MCF 10A (cell line): Measurements from ENCODE around the gene FERD3L. TPM values are rescaled to one million over a fixed set of nuclear protein-coding genes. Genes with fewer than 3 reads are reported as not detected.

Experiments used
- BruUV-seq: library from RNA; stranded (reverse); fragments of 400-500 nt; replicated peaks from 2 replicates; lab custom pipeline; 2021; lab: Mats Ljungman, UMichigan
- CTCF ChIA-PET: fragments of 300-600 bp; sonication (Branson Sonifier 250); formaldehyde crosslinking; extraction: SDS; loops from one replicate; lab custom pipeline; 2021; ENCODE audit warnings: antibody characterized with exemption, inconsistent platforms; lab: Yijun Ruan, JAX
- POLR2A ChIA-PET: fragments of 300-600, 350-650 bp; sonication (Branson Sonifier 250); formaldehyde crosslinking; extraction: SDS; loops from one replicate; lab custom pipeline; 2020; ENCODE audit warnings: antibody characterized with exemption, inconsistent platforms; lab: Yijun Ruan, JAX
- DNase-seq: peaks from one replicate; pipeline ENCODE4 v3.0.0-alpha.2; 2018; ENCODE audit not compliant: unreplicated experiment
- H3K27ac Mint-ChIP-seq: one replicate; pipeline ENCODE4 v1.8.0; 2022; ENCODE audit warnings: mild to moderate bottlenecking, low read depth, mixed read lengths; ENCODE audit not compliant: unreplicated experiment
- H3K27me3 Mint-ChIP-seq: one replicate; pipeline ENCODE4 v1.8.0; 2022; ENCODE audit warnings: mixed read lengths; ENCODE audit not compliant: insufficient read depth, unreplicated experiment
- H3K36me3 Mint-ChIP-seq: one replicate; pipeline ENCODE4 v1.8.0; 2022; ENCODE audit warnings: mild to moderate bottlenecking, moderate library complexity, mixed read lengths; ENCODE audit not compliant: insufficient read depth, unreplicated experiment
- H3K4me1 Mint-ChIP-seq: one replicate; pipeline ENCODE4 v1.8.0; 2022; ENCODE audit warnings: mixed read lengths; ENCODE audit not compliant: insufficient read depth, unreplicated experiment
- H3K4me3 Mint-ChIP-seq: one replicate; pipeline ENCODE4 v1.8.0; 2022; ENCODE audit warnings: mild to moderate bottlenecking, moderate library complexity, mixed read lengths; ENCODE audit not compliant: unreplicated experiment
- H3K9me3 Mint-ChIP-seq: one replicate; pipeline ENCODE4 v1.8.0; 2022; ENCODE audit warnings: mixed read lengths; ENCODE audit not compliant: unreplicated experiment
- CTCF ChIP-seq: fragments of 200-600 bp; IDR thresholded peaks from one replicate; pipeline ENCODE4 v1.8.0; 2022; ENCODE audit warnings: antibody characterized with exemption, mild to moderate bottlenecking; ENCODE audit not compliant: unreplicated experiment
- intact Hi-C: fragments of 100-400 bp; cut with micrococcal nuclease; formaldehyde crosslinking; loops from 2 replicates; pipeline ENCODE4 v1.14.1; 2022
- total RNA-seq: library from RNA; stranded (reverse); gene quantifications from 2 replicates; pipeline ENCODE4 v1.2.3, GENCODE V29; 2022

The FERD3L gene
- total RNA-seq, 1 experiment from 2014 or later: not detected

- intact Hi-C loops: no loop called here
- Mint-ChIP-seq H3K4me1 (no peaks in the 10 kb centered on the region), H3K27me3 (no peaks in the 10 kb centered on the region), H3K27ac (no peak overlapping the region), H3K9me3 (peaks cover 7% of the 10 kb centered on the region), H3K36me3 (peaks cover 33% of the 10 kb centered on the region), H3K4me3 (no peak overlapping the region)
- ChIA-PET POLR2A (interaction anchor here (0.6 to 0.8 kb wide), 2 partner anchors 37 to 263 kb away, joined by 3 read pairs; no protein-coding TSS in a partner anchor), CTCF (interaction anchor here (0.6 kb wide), 2 partner anchors 280 to 599 kb away, joined by 3 read pairs; no protein-coding TSS in a partner anchor)
- no peak for DNase-seq
- no TSS peak for BruUV-seq
- TF ChIP-seq CTCF: no peak
These were observed 38.8 kb downstream of the FERD3L start for GRCh38 chr7:19106241-19107080.

DNA sequence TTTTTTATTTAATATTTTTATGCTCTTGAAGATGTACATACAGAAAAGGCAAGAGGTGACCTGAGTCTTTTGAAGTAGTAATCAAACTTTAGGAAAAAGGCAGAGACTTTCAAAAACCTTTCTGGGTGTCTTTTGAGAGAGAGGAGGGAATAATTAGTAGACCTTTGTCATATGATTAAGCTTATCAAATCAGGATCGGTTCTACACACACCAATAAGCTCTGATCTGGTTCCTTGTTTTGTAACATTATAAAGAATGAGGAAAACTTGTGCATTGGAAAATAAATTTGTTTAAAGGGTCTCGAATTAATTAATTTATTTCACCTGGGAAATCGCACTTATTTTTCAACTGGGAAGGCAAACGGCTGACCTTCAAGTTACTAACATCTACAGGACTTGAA is 39.7 kb downstream of the FERD3L start:
- BruUV-seq: no TSS peak
- Mint-ChIP-seq H3K27me3 (no peaks in the 10 kb centered on the region), H3K27ac (no peak overlapping the region), H3K4me3 (no peak overlapping the region), H3K9me3 (peaks cover 7% of the 10 kb centered on the region), H3K4me1 (no peaks in the 10 kb centered on the region), H3K36me3 (peaks cover 24% of the 10 kb centered on the region)
- ChIA-PET POLR2A (interaction anchor here (0.6 to 0.9 kb wide), 3 partner anchors 27 to 203 kb away, joined by 3 read pairs; no protein-coding TSS in a partner anchor), CTCF (no interaction called here)
- TF ChIP-seq CTCF: no peak
- no peak for DNase-seq
- intact Hi-C loops: no loop called here

DNA sequence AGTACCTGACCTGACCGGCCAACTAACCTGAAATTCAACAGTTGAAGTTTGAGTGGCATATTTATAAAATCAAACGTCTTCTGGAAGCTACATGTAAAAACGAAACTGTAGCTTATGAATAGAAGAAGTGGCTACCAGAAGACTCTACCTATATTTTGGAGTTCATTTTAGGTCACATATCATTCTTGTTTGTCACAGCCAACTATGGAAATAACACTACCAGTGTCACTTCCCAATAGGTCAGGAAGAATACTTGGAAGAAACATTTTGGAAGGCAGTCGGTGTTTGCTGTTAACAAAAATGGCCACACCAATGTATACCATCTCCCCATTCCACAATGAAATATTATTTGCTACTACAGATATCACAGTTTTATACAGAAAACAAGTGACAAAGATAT is 40.4 kb downstream of the FERD3L start:
- BruUV-seq: no TSS peak
- TF ChIP-seq CTCF: no peak
- Mint-ChIP-seq H3K27ac (no peak overlapping the region), H3K36me3 (peaks cover 20% of the 10 kb centered on the region), H3K9me3 (peaks cover 7% of the 10 kb centered on the region), H3K27me3 (no peaks in the 10 kb centered on the region), H3K4me1 (no peaks in the 10 kb centered on the region), H3K4me3 (no peak overlapping the region)
- ChIA-PET POLR2A (interaction anchor here (0.6 kb wide), 1 partner anchor 11 kb away, joined by 3 read pairs; no protein-coding TSS in a partner anchor), CTCF (no interaction called here)
- intact Hi-C loops: no loop called here
- no peak for DNase-seq

DNA sequence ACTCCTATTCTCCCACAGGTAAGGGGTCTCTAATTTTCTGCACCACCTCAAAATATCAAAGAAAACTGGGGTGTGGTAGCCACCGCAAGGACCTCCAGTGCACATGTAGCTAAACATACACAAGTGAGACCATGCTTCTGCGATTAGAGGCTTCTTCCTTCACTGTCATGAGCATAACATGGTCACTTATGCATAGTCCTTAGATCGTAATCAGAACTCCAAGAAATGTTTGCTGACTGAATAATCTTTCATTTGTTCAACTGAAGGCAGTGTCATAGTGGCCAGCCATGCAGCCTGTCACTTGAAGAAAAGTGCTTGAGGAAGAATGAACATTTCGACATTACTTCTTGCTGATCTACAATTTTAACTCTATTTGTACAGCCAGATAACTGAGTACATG is 42.3 kb downstream of the FERD3L start:
- Mint-ChIP-seq H3K4me1 (no peaks in the 10 kb centered on the region), H3K27me3 (no peaks in the 10 kb centered on the region), H3K4me3 (no peak overlapping the region), H3K9me3 (no peaks in the 10 kb centered on the region), H3K27ac (no peak overlapping the region), H3K36me3 (peaks cover 12% of the 10 kb centered on the region)
- POLR2A ChIA-PET: interaction anchor here (1.6 kb wide), 1 partner anchor 11 kb away, joined by 5 read pairs; no protein-coding TSS in a partner anchor
- CTCF ChIA-PET: no interaction called here
- no peak for DNase-seq
- intact Hi-C loops: no loop called here
- no TSS peak for BruUV-seq
- no peak for TF ChIP-seq CTCF
